ENCODE results near the gene TTC9B.

The TTC9B gene

GRCh38 chr19:40204381-40204780, 13.8 kb downstream of the TTC9B start:
- Histone ChIP-seq H3K4me1 (ENCODE audit: control insufficient read depth, insufficient read depth, low read length) (no peaks in the 10 kb centered on the region), H3K27me3 (replicated peaks; ENCODE audit: control insufficient read depth, insufficient read depth, low read length) (no peaks in the 10 kb centered on the region), H3K9me3 (ENCODE audit: control insufficient read depth, low read length) (no peaks in the 10 kb centered on the region), H3K4me3 (ENCODE audit: low read length) (no peak overlapping the region), H3K36me3 (ENCODE audit: control insufficient read depth, insufficient read depth, low read length, severe bottlenecking) (peaks cover 28% of the 10 kb centered on the region), H3K9ac (ENCODE audit: low read length) (no peak overlapping the region)
- no peak for DNase-seq (ENCODE audit: low read depth)

- Histone ChIP-seq H3K4me1 (ENCODE audit: control insufficient read depth, insufficient read depth, low read length) (peaks cover 5% of the 10 kb centered on the region), H3K36me3 (ENCODE audit: control insufficient read depth, insufficient read depth, low read length, severe bottlenecking) (peaks cover 21% of the 10 kb centered on the region), H3K9ac (ENCODE audit: low read length) (no peak overlapping the region), H3K4me3 (ENCODE audit: low read length) (no peak overlapping the region), H3K9me3 (ENCODE audit: control insufficient read depth, low read length) (no peaks in the 10 kb centered on the region), H3K27me3 (replicated peaks; ENCODE audit: control insufficient read depth, insufficient read depth, low read length) (no peaks in the 10 kb centered on the region)
- no peak for DNase-seq (ENCODE audit: low read depth)
Observed at GRCh38 chr19:40200341-40201099, 17.7 kb downstream of the TTC9B start.

DNA sequence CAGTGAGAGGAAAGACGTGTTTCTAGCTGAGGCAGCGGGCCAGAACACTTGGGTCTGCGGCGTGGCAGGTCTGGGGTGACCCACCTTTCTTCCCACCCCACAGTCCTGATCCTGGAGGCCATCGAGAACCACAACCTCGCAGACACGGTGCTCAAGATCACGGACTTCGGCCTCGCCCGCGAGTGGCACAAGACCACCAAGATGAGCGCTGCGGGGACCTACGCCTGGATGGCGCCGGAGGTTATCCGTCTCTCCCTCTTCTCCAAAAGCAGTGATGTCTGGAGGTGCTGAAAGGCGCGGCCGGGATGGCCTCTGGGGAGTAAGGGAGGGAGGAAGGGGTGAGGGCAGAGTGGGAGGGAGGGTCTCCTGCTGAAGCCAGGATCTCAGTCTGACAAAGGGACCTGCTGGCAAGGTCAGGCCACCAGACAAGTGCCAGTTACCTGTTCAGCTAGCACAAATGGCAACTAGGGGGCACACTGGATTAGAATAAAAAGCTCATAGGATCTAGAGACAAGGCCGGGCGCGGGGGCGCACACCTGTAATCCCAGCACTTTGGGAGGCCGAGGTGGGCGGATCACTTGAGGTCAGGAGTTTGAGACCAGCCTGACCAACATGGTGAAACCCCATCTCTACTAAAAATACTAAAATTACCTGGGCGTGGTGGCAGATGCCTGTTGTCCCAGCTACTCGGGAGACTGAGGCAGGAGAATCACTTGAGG, 19.8 kb downstream of the TTC9B start:
- Histone ChIP-seq H3K9ac (ENCODE audit: low read length) (no peak overlapping the region), H3K4me1 (ENCODE audit: control insufficient read depth, insufficient read depth, low read length) (peaks cover 5% of the 10 kb centered on the region), H3K27me3 (replicated peaks; ENCODE audit: control insufficient read depth, insufficient read depth, low read length) (no peaks in the 10 kb centered on the region), H3K4me3 (ENCODE audit: low read length) (no peak overlapping the region), H3K36me3 (ENCODE audit: control insufficient read depth, insufficient read depth, low read length, severe bottlenecking) (peaks cover 11% of the 10 kb centered on the region), H3K9me3 (ENCODE audit: control insufficient read depth, low read length) (no peaks in the 10 kb centered on the region)
- no peak for DNase-seq (ENCODE audit: low read depth)

DNA sequence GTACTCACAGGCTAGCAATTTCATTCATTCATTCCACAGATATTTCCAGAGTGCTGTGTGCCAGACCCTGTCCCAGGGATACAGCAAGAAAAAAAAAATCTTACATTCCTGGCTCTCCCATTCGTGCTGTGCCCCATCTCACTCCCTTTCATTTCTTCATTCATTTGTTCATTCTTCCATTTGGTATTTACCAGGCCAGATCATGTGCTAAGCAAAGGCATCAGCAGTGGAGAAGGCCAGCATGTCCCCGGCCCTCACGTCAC, 24.7 kb downstream of the TTC9B start:
- H3K27me3 ChIP-seq (replicated peaks; ENCODE audit: control insufficient read depth, insufficient read depth, low read length), result no peaks in the 10 kb centered on the region
- peaks cover 24% of the 10 kb centered on the region for H3K4me1 ChIP-seq (ENCODE audit: control insufficient read depth, insufficient read depth, low read length)
- H3K4me3 ChIP-seq (ENCODE audit: low read length), result no peak overlapping the region
- no peak overlapping the region for H3K9ac ChIP-seq (ENCODE audit: low read length)
- no peaks in the 10 kb centered on the region for H3K36me3 ChIP-seq (ENCODE audit: control insufficient read depth, insufficient read depth, low read length, severe bottlenecking)
- no peaks in the 10 kb centered on the region for H3K9me3 ChIP-seq (ENCODE audit: control insufficient read depth, low read length)
- peak; percentile 33 for DNase-seq (ENCODE audit: low read depth)

DNA sequence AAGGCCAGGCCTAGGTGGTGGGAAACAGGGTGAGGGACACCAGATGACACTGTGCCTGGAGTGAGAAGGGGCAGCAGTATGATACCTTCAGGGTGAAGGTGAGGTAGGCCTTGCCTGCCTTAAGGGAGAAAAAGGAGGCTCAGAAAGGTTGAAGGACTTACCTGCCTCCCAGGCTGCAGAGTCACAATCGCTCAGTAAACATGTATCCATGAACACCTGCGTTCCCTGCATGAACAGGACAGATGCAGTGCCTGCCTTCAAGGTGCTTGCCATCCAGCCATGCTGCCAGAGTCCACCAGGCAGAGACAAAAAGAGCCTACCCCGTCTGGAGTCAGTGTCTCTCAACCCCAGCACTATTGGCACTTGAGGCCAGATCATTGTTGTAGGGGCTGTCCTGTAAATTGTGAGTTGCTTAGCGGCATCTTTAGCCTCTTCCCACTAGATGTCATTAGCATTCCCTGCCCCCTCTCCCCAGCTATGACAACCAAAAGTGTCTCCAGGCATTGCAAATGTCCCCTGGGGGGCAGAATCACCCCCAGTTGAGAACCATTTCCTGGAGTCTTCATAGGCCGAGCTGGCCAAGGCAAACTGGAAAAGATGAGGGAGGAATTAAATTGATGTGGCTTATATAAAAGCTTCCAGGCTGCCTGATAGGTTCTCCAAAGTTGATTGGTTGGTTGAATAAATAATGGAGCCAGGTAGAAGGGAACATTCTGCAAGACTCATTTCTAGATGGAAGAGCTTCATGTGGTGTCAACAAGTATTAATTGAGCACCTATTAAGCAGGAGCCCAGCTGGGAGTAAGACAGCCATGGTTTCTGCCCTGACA, 25.2 kb downstream of the TTC9B start:
- Histone ChIP-seq H3K36me3 (ENCODE audit: control insufficient read depth, insufficient read depth, low read length, severe bottlenecking) (no peaks in the 10 kb centered on the region), H3K4me3 (ENCODE audit: low read length) (peak overlapping the region; percentile 91), H3K4me1 (ENCODE audit: control insufficient read depth, insufficient read depth, low read length) (peaks cover 24% of the 10 kb centered on the region)

DNA sequence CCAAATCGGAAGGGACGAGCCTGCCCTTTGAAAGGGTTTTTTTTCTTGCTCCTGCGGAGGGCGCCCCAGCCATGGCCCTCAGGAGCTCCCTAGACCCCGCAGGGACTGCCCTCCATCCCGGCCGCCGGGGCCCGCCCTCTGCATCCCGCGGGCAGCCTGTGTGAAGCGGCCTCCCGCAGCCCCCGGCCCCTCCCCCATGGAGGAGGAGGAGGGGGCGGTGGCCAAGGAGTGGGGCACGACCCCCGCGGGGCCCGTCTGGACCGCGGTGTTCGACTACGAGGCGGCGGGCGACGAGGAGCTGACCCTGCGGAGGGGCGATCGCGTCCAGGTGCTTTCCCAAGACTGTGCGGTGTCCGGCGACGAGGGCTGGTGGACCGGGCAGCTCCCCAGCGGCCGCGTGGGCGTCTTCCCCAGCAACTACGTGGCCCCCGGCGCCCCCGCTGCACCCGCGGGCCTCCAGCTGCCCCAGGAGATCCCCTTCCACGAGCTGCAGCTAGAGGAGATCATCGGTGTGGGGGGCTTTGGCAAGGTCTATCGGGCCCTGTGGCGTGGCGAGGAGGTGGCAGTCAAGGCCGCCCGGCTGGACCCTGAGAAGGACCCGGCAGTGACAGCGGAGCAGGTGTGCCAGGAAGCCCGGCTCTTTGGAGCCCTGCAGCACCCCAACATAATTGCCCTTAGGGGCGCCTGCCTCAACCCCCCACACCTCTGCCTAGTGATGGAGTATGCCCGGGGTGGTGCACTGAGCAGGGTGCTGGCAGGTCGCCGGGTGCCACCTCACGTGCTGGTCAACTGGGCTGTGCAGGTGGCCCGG, 26.1 kb downstream of the TTC9B start:
- Histone ChIP-seq H3K27me3 (replicated peaks; ENCODE audit: control insufficient read depth, insufficient read depth, low read length) (no peaks in the 10 kb centered on the region), H3K9ac (ENCODE audit: low read length) (peak overlapping the region; percentile 98), H3K36me3 (ENCODE audit: control insufficient read depth, insufficient read depth, low read length, severe bottlenecking) (no peaks in the 10 kb centered on the region), H3K4me1 (ENCODE audit: control insufficient read depth, insufficient read depth, low read length) (peaks cover 22% of the 10 kb centered on the region), H3K9me3 (ENCODE audit: control insufficient read depth, low read length) (no peaks in the 10 kb centered on the region), H3K4me3 (ENCODE audit: low read length) (peak overlapping the region; percentile 91)
- DNase-seq (ENCODE audit: low read depth), result peak; percentile 55

More for the DNA sequence above, 25.2 kb downstream of the TTC9B start:
- H3K9ac ChIP-seq (ENCODE audit: low read length), result peak overlapping the region; percentile 98
- H3K9me3 ChIP-seq (ENCODE audit: control insufficient read depth, low read length), result no peaks in the 10 kb centered on the region
- no peak for DNase-seq (ENCODE audit: low read depth)
- H3K27me3 ChIP-seq (replicated peaks; ENCODE audit: control insufficient read depth, insufficient read depth, low read length), result no peaks in the 10 kb centered on the region

GRCh38 chr19:40190891-40191835, 27.0 kb downstream of the TTC9B start, which contains the start of gene MAP3K10:
Gene MAP3K10 (plus strand): TSS chr19:40191426. CDS start chr19:40192032, 606 bp downstream.
- peak; percentile 85 for DNase-seq (ENCODE audit: low read depth)
- H3K9me3 ChIP-seq (ENCODE audit: control insufficient read depth, low read length), result no peaks in the 10 kb centered on the region
- no peaks in the 10 kb centered on the region for H3K27me3 ChIP-seq (replicated peaks; ENCODE audit: control insufficient read depth, insufficient read depth, low read length)
- no peaks in the 10 kb centered on the region for H3K36me3 ChIP-seq (ENCODE audit: control insufficient read depth, insufficient read depth, low read length, severe bottlenecking)
- peaks cover 19% of the 10 kb centered on the region for H3K4me1 ChIP-seq (ENCODE audit: control insufficient read depth, insufficient read depth, low read length)
- peak within 1 kb of the TSS; percentile 91 for H3K4me3 ChIP-seq (ENCODE audit: low read length)
- H3K9ac ChIP-seq (ENCODE audit: low read length), result peak within 1 kb of the TSS; percentile 98

GRCh38 chr19:40184273-40184672, 33.9 kb downstream of the TTC9B start:
- Histone ChIP-seq H3K27me3 (replicated peaks; ENCODE audit: control insufficient read depth, insufficient read depth, low read length) (no peaks in the 10 kb centered on the region), H3K36me3 (ENCODE audit: control insufficient read depth, insufficient read depth, low read length, severe bottlenecking) (no peaks in the 10 kb centered on the region), H3K4me1 (ENCODE audit: control insufficient read depth, insufficient read depth, low read length) (no peaks in the 10 kb centered on the region), H3K9ac (ENCODE audit: low read length) (no peak overlapping the region), H3K4me3 (ENCODE audit: low read length) (no peak overlapping the region), H3K9me3 (ENCODE audit: control insufficient read depth, low read length) (no peaks in the 10 kb centered on the region)
- DNase-seq (ENCODE audit: low read depth), result no peak

GRCh38 chr19:40178756-40179155, 39.4 kb downstream of the TTC9B start:
- Histone ChIP-seq H3K27me3 (replicated peaks; ENCODE audit: control insufficient read depth, insufficient read depth, low read length) (no peaks in the 10 kb centered on the region), H3K9ac (ENCODE audit: low read length) (no peak overlapping the region), H3K9me3 (ENCODE audit: control insufficient read depth, low read length) (peaks cover 8% of the 10 kb centered on the region), H3K4me1 (ENCODE audit: control insufficient read depth, insufficient read depth, low read length) (peaks cover 9% of the 10 kb centered on the region), H3K4me3 (ENCODE audit: low read length) (no peak overlapping the region), H3K36me3 (ENCODE audit: control insufficient read depth, insufficient read depth, low read length, severe bottlenecking) (no peaks in the 10 kb centered on the region)
- DNase-seq (ENCODE audit: low read depth), result no peak
